ENCODE results near the gene INPP4A.

Gene INPP4A

GRCh38 chr2:98486374-98486981, 41.8 kb downstream of the INPP4A start:
- no peak for TF ChIP-seq CTCF (IDR thresholded peaks at IDR 0.05; ENCODE audit: unreplicated experiment in 3 of 3)
- peaks cover 50% of the 10 kb centered on the region for H3K4me1 Mint-ChIP-seq
- no peak overlapping the region for H3K4me3 Mint-ChIP-seq

GRCh38 chr2:98487101-98487805, 42.6 kb downstream of the INPP4A start:
- TF ChIP-seq CTCF (IDR thresholded peaks at IDR 0.05; ENCODE audit: unreplicated experiment in 3 of 3), result no peak
- H3K27me3 Mint-ChIP-seq (ENCODE audit: low read depth), result no peaks in the 10 kb centered on the region
- no peaks in the 10 kb centered on the region for H3K9me3 Mint-ChIP-seq
- H3K27ac Mint-ChIP-seq, result peak overlapping the region in 1 of 3 experiments; percentile 40
- H3K4me1 Mint-ChIP-seq, result peaks cover 46% of the 10 kb centered on the region
- peaks cover 6% of the 10 kb centered on the region for H3K36me3 Mint-ChIP-seq (ENCODE audit: low read depth)
- H3K4me3 Mint-ChIP-seq, result no peak overlapping the region

More at GRCh38 chr2:98486374-98486981, 41.8 kb downstream of the INPP4A start:
- Mint-ChIP-seq H3K27ac (peak overlapping the region; percentile 16 to 40 (median 28)), H3K9me3 (no peaks in the 10 kb centered on the region), H3K27me3 (ENCODE audit: low read depth) (no peaks in the 10 kb centered on the region), H3K36me3 (ENCODE audit: low read depth) (peaks cover 1% of the 10 kb centered on the region)

GRCh38 chr2:98487806-98488189, 43.1 kb downstream of the INPP4A start:
- H3K4me3 Mint-ChIP-seq, result no peak overlapping the region
- peak; percentile 26 to 53 (median 31) for TF ChIP-seq CTCF (IDR thresholded peaks at IDR 0.05; ENCODE audit: unreplicated experiment in 3 of 3)
- H3K4me1 Mint-ChIP-seq, result peaks cover 46% of the 10 kb centered on the region
- no peaks in the 10 kb centered on the region for H3K9me3 Mint-ChIP-seq
- H3K36me3 Mint-ChIP-seq (ENCODE audit: low read depth), result peaks cover 8% of the 10 kb centered on the region
- no peaks in the 10 kb centered on the region for H3K27me3 Mint-ChIP-seq (ENCODE audit: low read depth)
- peak overlapping the region in 1 of 3 experiments; percentile 30 for H3K27ac Mint-ChIP-seq

- Mint-ChIP-seq H3K27me3 (ENCODE audit: low read depth) (no peaks in the 10 kb centered on the region), H3K4me3 (no peak overlapping the region), H3K9me3 (no peaks in the 10 kb centered on the region), H3K27ac (peak overlapping the region; percentile 10 to 30 (median 29)), H3K4me1 (peaks cover 46% of the 10 kb centered on the region), H3K36me3 (ENCODE audit: low read depth) (peaks cover 8% of the 10 kb centered on the region)
- no peak for TF ChIP-seq CTCF (IDR thresholded peaks at IDR 0.05; ENCODE audit: unreplicated experiment in 3 of 3)
Observed at GRCh38 chr2:98488252-98488651, 43.6 kb downstream of the INPP4A start.

DNA sequence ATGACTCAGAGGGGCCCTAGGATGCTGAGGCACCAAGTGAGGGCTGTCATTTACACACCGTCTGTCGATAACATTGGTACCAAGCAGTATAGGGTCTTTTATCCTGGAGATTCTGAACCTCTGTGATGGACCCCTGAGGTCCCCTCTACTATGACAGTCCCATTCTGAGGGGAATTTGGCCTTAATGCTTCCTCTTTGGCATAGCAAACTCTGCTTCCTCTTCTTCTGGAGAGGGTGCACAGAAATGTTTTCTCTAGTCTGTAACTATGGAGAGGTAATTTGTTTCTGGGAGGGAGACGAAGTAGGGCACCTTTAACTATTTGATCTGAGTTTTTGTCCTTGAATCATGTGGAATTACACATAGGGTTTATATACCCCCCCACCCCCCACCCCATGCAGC, 44.8 kb downstream of the INPP4A start:
- Mint-ChIP-seq H3K4me1 (peaks cover 40% of the 10 kb centered on the region), H3K4me3 (no peak overlapping the region), H3K36me3 (ENCODE audit: low read depth) (peaks cover 14% of the 10 kb centered on the region), H3K9me3 (peaks cover 3% of the 10 kb centered on the region), H3K27me3 (ENCODE audit: low read depth) (no peaks in the 10 kb centered on the region), H3K27ac (no peak overlapping the region)
- no peak for TF ChIP-seq CTCF (IDR thresholded peaks at IDR 0.05; ENCODE audit: unreplicated experiment in 3 of 3)

All from nephron (organoid).